ENCODE data around the gene C1D.

The C1D gene

DNA sequence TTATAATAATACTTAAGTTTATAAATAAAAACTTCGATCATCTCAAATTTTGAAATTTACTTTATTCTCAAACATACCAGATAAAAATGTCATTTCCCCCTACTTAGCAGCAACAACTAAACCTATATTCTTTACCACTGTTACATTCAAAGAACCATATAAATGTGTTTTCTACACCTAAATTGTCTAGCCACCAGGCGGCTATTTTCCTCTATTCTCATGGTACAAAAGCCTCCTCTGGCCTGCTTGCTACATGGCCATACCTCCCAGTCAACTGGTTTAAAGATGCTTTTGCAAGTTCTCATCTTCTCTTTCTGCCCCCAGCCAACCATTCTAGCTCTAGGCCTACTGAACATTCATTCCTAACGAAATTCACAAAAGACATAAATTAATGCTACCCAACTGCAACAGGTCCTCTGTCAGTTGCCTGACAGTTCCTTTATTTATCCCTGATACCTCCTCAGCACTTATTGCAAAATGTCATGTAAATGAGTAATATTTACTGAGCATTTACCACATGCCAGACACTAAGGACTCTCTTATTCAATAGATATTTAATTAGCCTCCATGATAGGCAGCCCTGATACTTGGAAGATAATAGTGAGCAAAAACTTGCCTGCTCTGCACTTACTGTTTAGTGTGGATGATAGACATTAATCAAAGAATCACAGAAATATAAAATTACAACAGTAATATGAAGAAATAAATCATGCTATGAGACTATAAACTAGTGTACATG lies 5.0 kb downstream of the C1D start:
- DNase-seq: no peak

DNA sequence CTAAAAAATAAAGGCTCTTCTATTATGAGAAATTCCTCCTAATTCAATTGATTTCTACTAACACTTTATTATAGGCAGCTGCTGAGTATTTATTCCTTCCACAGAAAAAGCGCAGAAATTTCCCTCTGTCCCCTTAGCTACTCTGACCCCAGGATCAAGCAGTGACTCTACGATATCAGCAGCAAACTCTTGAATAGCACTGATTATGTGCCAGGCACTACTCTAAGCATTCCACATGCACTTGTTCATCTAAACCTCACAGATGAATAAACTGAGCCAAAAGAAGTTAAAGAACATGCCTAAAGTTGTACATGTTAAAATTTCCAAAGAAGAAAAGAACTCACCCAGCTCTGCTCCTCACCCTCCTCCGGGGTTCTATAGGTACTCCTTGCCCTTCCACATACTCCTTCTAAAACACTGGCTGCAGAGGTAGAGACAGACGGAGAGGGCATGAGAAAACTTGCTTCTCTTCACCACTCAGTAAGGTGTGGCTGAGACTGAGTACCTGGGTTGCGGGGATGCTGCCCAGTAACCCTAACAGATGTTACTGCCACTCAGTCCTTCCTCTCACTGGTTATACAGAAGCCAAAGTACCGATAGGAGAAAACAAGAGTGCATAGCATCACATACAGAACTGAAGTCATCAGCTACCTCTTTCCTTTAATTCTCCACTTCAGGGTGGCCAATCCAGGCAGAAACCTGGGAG lies 9.9 kb downstream of the C1D start:
- no peak for DNase-seq

DNA sequence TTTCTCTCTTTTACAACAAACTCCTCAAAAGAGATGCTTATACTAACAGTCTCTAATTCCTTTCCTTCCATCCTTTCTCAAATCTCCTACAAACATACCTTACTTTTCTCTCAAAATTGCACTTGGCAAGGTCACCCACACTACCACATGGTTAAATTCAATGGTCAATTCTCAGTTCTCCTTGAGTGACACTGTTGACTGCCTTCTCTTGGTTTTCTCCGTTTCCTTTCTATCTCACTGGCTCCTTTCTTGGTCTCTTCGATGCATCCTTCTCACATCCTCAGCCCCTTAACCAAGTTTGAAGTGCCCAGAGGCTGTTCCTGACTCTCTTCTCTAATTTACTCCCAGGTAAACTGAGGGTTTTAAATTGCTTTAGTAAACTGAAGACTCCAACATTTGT lies 12.5 kb downstream of the C1D start:
- no peak for DNase-seq

DNA sequence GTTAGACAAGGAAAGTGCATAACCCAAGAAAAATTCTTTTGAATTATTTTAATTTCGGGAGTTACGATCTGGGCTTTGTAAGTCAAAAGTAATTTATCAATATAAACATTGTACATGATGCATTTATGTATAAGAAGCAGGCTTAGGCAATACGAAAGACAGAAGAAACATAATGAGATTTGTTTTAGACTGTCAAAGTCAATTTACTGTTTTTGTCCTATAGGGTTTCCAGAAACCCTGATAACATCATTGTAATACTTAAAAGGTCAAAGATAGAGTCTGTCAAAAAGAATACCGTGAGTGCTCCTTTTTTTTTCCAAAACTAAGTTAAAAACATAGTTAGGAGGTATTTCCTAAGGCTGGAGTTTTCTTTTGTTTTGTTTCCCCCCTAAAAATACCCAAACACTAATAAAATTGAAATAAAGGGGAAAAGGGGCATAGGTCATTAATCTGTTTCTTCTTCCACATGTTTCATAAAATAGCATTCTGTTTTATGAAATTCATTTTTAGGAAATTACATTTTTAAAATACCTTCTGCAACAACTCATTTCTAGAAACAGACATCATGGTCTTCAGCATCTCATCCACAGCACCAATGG lies 16.1 kb downstream of the C1D start:
- DNase-seq: no peak

DNA sequence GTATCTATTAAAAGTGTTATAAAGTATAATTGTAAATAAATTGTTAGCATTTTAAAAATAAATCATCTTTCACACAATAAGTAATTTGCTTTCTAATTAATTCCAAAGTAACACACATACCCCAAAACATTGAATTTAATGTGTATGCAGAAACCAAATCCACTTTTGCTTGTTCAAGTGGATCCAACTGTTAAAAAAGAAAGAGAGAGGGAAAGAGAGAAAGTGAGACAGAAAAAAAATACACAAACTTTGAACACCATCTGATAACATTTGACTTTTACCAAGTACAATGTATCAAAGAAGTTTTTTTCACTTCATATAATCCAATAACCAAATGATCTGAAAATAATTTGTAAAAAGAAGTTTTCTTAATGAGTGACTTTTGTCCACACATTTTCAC lies 16.6 kb downstream of the C1D start:
- no peak for DNase-seq

DNA sequence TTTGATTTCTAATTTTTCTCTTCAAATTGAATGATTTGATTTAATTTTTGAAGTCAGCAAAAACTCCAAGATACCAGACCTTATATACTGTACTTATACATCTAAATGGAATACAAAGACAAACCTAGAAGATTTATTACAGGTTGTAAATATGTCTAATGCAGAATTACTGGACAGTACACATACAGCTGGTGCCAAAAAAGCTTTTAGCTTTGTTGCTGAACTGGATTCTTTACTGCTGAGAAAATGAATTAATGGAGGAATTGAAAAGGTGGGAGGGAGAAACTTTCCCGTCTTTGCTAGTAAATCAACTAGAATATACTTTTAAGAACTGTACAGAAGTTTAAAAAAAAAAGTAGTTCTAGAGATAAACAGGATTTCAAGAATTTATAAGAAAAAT lies 17.5 kb downstream of the C1D start:
- peak; percentile 13 for DNase-seq

DNA sequence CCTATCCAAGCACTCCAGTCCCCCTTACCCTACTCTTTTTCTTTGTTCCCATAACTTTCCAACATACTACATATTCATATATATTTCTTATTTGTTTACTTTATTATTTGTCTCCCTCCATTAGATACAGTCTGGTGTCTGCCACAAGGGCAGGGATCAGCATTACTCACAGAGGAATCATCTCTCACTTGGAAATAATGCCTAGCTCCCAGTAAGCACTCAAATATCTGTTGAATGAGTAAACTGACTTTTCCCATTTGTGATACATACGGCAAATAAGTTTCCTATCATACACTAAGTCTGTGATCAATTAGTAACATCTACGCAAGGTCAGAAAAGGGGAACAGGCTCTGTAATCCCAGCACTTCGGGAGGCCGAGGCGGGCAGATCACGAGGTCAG lies 18.7 kb downstream of the C1D start:
- DNase-seq: no peak

DNA sequence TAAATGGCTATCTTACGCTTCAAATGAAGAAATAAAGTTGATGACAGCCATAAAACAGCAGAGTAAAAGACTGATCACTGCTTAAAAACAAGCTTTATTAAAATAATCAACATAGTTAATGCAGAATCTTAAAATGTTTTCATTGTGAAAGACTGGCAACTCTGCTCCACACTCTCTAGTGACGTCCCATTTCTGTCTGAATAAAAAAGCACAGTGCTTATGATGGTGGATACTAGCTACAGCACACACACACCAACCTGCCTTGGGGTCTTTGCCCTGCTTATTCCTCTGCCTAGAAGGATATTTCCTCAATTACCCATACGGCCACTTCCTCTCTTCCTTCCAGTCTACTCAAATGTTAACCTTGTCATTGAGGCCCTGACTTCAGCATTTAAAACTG lies 19.1 kb downstream of the C1D start:
- no peak for DNase-seq

DNA sequence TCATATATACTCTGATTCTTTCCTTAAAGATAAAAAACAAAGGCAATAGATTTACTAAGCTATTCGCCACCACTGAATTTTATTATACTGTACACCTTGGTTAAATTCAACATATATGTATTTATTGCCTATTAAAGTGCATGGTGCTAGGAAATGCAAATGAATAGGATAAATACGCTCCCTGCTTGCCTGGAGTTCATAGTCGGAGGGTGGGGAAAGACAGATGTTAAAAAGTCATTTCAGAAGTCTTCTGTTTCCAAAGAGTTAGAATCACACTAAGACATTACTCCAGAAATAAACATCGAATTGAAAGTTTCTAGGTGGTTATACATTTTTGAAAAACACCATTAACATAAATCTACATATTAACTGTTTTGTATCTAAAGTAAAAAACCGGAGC lies 19.8 kb downstream of the C1D start:
- DNase-seq: no peak

DNA sequence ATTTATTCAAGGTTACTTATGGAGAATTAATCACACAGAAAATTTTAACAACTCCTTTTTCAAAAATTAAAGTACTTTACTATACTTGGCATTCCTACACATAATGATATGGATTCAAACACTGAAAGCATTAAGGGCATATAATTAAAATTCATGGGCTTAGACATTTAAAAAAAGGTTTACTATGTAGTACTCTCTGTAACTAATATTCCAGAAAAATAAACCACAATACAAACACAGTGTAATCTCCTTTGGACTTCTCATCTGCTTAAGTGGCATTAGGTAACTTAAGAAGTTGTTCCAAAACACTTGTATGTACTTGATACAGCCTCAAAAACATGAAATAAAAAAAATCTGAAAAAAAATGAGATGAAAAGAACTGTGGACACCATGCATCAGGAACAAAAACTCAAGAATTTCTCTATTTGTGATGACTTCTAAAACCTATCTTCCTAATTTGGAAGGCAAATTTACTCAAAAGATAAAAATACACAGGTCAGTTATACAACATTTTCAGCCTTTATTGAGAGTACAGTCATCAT lies 21.0 kb downstream of the C1D start:
- no peak for DNase-seq

DNA sequence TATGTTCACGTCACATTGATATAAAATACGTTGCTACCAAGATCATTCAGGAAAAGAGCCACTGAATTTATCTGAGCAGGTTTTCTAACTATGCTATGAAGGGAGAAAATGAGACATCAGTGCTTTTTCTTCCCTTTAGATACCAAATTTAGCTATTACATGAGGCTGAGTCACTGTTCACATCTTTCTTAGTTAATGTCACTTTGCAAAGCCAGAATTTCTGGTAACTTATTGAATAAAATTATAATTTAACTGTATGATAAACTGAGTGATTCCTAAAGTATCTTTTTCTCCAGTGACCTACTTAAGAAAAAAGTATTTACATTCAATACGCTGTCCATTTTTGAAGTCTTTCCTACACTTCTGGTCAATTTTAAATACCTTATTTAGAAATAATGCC lies 22.7 kb downstream of the C1D start:
- DNase-seq: no peak

DNA sequence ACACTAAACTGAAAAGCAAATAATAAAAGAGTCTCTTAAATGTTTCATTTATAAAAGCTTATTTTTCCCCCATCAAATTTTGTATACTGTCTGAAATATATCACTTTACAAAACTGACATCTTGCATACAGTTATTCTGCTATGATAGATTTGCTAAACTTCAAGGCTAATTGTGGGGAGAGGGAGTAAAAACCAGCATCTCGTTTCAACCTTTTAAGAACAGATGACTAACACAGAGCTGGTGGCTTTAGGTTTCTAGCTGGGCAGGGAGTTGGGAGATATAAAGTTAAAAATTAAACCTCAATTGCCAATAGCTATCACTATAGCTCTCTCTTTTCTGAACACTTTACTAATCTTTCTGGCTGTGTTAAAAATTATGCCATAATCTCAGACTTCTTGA lies 23.5 kb downstream of the C1D start:
- no peak for DNase-seq

DNA sequence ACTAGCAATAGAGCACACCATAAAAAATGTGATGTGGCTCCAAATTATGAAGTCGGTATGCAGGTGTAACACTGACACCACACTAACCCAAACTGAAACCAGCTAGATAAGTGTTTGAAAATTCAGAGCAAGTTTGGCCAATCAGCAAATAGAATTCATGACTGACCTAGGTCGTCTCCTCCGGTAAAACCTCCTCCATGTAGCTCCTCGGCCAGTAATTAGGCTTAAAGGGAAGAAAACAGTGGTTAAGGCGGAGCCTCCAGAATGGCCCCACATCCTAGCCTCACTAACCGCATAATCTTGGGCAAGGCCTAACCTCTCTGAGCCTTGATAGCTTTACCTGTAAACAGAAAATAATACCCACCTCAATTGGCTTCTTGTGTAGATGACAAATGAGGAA lies 30.1 kb downstream of the C1D start:
- DNase-seq: no peak

DNA sequence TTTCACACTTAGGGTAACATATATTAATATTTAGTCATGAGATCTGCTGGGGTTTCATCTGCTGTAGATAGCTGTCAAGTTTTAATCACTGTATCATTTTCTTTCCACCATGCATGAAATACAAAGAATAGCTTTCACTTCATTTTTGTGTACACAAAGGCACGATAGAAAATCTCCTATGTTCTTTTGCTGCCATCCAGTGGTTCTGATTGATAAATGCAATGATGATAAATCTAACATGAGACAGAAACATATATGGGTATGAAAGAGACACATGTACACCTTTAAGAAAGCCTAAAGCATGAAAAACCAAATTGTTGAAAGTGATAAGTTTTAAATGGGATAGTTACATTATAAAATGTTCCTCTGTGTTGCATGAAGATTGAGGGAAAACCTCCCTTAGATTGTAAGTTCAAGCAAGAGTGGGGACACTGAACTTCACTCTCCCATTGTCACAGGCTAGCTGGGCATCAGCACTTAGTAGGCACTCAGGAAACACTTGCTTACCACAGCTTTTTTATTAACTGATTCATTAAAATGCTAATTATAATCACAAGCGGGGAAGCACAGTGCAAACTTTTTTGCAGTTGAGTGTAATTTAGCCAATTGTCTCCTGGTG lies 31.2 kb downstream of the C1D start:
- DNase-seq: peak; percentile 47

DNA sequence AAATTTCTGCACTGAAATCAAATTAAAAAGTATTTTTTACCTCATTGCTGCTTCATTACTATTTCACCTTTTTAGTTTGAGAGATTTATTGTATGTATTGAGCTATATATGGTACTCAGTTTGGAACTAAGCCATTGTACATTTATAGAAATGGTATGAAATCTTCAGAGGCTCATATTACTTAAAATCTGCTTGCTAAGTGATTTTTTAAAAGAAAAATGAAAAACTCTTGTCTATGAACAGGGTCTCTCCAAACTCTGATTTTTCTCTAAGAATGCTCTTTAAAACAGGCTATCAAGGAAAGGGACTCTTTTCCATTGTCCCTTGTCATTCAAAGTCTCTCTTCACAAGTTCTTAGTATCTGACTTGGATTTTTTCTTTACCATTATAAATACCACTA lies 31.8 kb downstream of the C1D start:
- no peak for DNase-seq

DNA sequence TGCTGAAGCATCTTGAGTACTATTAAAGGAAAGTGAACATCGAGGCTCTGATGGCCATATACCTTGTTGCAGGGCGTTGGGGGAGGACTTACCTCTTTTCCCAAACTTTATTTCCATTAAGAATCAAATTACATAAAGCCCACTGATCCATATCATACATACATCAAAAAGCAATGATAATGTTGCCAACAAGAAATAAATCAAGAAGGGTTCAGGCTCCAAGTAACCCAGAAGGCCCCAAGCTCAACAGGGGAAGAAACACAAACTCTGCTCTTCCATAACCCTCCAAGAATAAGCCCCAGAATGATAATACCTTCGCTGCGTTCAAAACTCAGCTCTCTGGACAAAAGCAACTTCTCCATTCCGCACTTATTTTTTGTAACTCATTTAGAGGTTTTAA lies 32.3 kb downstream of the C1D start:
- DNase-seq: no peak

DNA sequence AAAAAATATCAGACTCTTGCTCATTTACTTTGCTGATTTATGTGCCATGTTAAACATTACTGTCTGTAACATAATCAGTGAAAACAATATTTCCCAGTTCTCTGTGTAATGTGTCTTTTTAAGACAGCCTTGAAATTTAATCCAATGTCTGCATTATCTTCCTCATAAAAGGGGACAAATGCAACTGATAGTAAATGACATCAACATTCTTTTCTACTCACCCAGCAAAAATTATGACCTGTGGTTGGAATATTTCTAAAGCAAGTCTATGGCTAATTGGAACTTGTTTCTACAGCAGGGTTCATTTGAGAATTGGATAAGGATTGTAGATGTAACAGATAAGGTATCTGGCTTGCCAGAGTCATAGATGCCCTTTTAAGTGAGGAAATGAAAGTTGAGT lies 34.8 kb downstream of the C1D start:
- DNase-seq: no peak

DNA sequence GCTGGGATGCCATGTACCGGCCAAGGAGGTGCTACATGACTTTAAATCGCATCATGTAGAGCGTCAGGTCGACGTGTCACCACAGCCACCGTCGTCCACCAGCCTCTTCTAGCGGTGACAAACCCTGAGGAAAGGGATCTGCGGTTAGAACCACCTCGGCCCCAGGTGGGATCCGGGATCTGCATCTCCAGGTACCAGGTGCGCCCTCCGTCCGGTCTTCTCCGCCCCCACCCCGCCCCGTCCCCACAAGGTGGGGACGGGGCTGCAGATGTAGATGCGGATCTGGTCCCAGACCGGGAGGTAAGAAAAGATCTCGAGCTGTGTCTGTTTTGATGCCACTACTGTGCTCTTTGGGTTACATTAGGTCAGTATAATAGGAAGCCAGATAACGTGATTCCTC lies 38.4 kb downstream of the C1D start:
- DNase-seq: no peak

DNA sequence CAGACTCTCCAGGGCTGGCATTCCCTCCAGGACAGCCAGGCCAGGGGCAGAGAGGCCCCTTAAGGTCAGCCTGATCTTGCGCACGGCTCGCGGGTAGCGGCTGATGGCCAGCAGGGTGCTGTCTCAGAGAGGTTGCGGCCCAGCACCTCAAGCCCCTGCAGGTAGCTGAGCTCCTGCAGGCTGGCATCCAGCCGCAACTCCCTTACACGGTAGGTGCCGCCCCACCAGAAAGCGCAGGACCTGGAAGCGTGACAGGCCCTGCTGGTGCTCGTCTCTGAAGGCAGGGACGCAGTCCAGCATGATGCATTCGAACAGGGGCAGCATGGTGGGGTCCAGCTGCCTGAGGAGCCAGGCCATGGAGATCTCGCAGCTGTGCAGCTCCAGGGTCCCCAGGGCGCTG lies 38.9 kb downstream of the C1D start:
- DNase-seq: no peak

DNA sequence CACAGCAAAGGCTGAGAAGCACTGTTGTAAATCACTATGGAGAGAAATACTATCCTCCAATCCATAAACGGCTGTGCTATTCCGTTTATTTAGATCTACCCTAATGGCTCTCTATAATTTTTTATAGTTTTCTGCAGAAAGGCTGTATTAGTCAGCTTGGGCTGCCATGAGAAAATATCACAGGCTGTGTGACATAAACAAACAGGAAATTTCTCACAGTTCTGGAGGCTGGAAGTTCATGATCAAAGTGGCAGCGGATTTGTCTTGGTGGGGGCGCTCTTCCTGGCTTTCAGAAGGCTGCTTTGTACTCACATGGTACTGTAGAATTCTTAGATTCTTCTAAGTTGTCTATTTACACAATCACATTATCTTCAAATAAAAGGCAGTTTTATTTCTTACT lies 44.1 kb downstream of the C1D start:
- no peak for DNase-seq

DNA sequence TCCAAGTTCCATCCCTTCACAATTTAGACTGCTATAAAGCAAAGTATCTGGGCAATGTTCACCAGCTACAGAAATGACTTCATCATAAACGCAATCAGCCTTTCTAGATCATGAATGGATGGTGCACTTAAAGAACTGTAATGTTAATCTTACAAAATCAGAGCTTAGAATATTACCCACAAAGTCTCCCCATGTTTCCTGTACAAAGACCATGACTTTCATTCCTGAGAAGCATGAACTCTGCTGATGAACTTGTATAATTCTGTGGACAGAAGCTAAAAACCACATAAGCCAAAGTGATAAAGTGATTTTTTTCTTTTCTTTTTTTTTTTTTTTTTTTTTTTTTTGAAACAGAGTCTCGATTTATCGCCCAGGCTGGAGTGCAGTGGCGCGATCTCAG lies 53.3 kb downstream of the C1D start:
- DNase-seq: no peak

DNA sequence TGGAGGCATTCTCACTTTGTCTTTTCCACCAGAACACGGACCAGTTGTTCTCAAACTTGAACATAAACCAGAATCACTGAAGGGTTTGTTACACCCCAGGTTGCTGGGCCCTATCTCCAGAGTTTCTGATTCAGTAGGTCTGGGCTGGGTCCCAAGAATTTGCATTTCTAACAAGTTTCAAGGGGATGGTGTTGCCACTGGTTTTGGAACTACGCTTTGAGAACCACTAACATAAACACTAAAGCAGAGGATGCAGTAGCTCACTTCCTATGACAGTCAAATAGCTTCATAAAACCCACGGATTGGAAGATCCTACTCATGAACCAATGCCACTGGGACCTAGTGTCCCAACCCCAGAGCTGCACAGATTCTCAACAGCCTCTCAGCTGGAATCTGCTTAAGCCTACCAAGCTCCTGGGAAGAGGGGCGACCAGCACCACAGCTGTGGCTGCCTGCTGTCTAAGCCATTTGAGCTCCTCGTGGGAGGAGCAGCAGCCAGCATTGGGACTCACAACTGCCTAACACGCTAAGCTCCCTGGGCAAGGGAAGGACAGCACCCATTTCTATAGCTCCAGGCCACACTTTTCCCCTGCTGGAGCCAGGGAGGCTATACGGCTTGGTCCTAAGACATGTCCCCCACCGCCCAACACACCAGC lies 62.5 kb downstream of the C1D start:
- no peak for DNase-seq

DNA sequence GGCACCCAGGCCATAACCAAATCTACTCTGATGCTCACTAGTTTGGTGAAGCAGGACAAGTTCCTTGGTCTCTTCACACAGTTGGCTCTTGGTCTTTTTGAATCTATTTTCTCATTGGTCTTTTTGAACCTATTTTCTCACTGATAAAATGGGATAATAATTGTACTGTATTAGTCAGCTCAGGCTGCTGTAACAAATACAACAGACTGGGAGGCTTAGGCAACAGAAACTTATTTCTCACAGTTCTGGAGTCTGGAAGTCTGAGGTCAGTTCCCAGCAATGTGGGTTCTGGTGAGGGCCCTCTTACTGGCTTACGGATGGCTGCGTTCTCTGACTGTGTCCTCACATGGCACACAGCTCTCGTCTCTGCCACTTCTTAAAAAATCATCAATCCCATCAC lies 63.5 kb downstream of the C1D start:
- no peak for DNase-seq

Data from NCI-H1092 treated with DMSO at 0.1 percent for 48 hours (cell line).